K562 treated with DMSO at 1 percent for 24 hours (cell line): ENCODE results near the gene AGAP9. TPM values are rescaled to one million over a fixed set of nuclear protein-coding genes. Genes with fewer than 3 reads are reported as not detected.

Experiments used
- total RNA-seq: library from RNA; unstranded; fragments of 300-600 nt; gene quantifications from 2 replicates; pipeline ENCODE4 v1.2.3, GENCODE V29; 2022; ENCODE audit warnings: low read depth; ENCODE audit not compliant: insufficient read depth

The AGAP9 gene
- 3.8 and 4.4 TPM in 2 replicates for total RNA-seq

GRCh38 chr10:47523475-47523874, at the start of gene AGAP9:
AGAP9 (minus strand) TSS chr10:47523638; CDS start chr10:47523526, 112 bp downstream.

GRCh38 chr10:47491600-47491999, 31.8 kb downstream of the AGAP9 start, which contains the start of gene FAM25G:
FAM25G (minus strand) TSS chr10:47491700; CDS start chr10:47491674, 26 bp downstream.

GRCh38 chr10:47483923-47484322, 39.5 kb downstream of the AGAP9 start, which contains the start of gene ANXA8:
ANXA8 (minus strand) TSS chr10:47484115; CDS start chr10:47483933, 182 bp downstream.

Other genes starting within 250 kb of the AGAP9 start
- gene GDF10, start 223.4 kb downstream of the AGAP9 start, total RNA-seq, result not detected in 2 replicates
- 2.0 and 2.8 TPM in 2 replicates for gene GDF2, start 201.2 kb downstream of the AGAP9 start, total RNA-seq
- gene RBP3, start 175.3 kb downstream of the AGAP9 start, total RNA-seq, result not detected in 2 replicates
- gene ZNF488, start 139.3 kb downstream of the AGAP9 start, total RNA-seq, result not detected in 2 replicates
- not detected in 2 replicates for gene ANXA8, start 39.5 kb downstream of the AGAP9 start, total RNA-seq
- not detected in 2 replicates for gene FAM25G, start 31.9 kb downstream of the AGAP9 start, total RNA-seq
- gene SYT15B, start 240.0 kb upstream of the AGAP9 start, total RNA-seq, result not detected in 2 replicates